Activated CD4-positive, alpha-beta T cell treated with anti-CD3 and anti-CD28 coated beads, Interleukin-2, amount 50 U/mL, for 1 hour (primary cell): Measurements from ENCODE around the gene ELFN1.

Experiments used
- DNase-seq: peaks from one replicate; pipeline ENCODE4 v3.0.0-alpha.2; 2020

Gene ELFN1

GRCh38 chr7:1677206-1678080 is 7.4 kb downstream of the ELFN1 start:
- DNase-seq: no peak

GRCh38 chr7:1678081-1678543 is 8.0 kb downstream of the ELFN1 start:
- DNase-seq: no peak

GRCh38 chr7:1678571-1679325 is 8.7 kb downstream of the ELFN1 start:
- no peak for DNase-seq

GRCh38 chr7:1679326-1679965 is 9.4 kb downstream of the ELFN1 start:
- DNase-seq: no peak

GRCh38 chr7:1679966-1680730 is 10.1 kb downstream of the ELFN1 start:
- DNase-seq: no peak

- no peak for DNase-seq
Measured at GRCh38 chr7:1681581-1681980, 11.5 kb downstream of the ELFN1 start.

GRCh38 chr7:1685000-1685624 is 15.0 kb downstream of the ELFN1 start:
- DNase-seq: no peak

GRCh38 chr7:1688542-1688941 is 18.5 kb downstream of the ELFN1 start:
- DNase-seq: no peak

- DNase-seq: no peak
Measured at GRCh38 chr7:1689311-1689710, 19.2 kb downstream of the ELFN1 start.

GRCh38 chr7:1690359-1690958 is 20.4 kb downstream of the ELFN1 start:
- DNase-seq: no peak

GRCh38 chr7:1691096-1691495 is 21.0 kb downstream of the ELFN1 start:
- DNase-seq: no peak

- DNase-seq: no peak
Measured at GRCh38 chr7:1691601-1692514, 21.8 kb downstream of the ELFN1 start.

GRCh38 chr7:1692515-1693418 is 22.7 kb downstream of the ELFN1 start:
- no peak for DNase-seq

GRCh38 chr7:1693419-1693990 is 23.4 kb downstream of the ELFN1 start:
- no peak for DNase-seq

GRCh38 chr7:1693991-1694524 is 24.0 kb downstream of the ELFN1 start:
- no peak for DNase-seq

GRCh38 chr7:1694611-1695511 is 24.8 kb downstream of the ELFN1 start:
- no peak for DNase-seq

GRCh38 chr7:1695800-1696454 is 25.9 kb downstream of the ELFN1 start:
- no peak for DNase-seq
